ENCODE results near the gene AKAP11.

GRCh38 chr13:42367831-42368230 lies 95.9 kb downstream of the AKAP11 start:
- no peak for TF ChIP-seq CTCF (IDR thresholded peaks at IDR 0.05)
- TF ChIP-seq POLR2A (IDR thresholded peaks at IDR 0.05), result no peak
- TF ChIP-seq POLR2AphosphoS5 (IDR thresholded peaks at IDR 0.05), result no peak
- no peak for TF ChIP-seq EP300 (IDR thresholded peaks at IDR 0.05; ENCODE audit: low read depth)

Data from transverse colon (tissue), 4 donors.